ENCODE measurements around the gene TMEM126A.
A peak's percentile ranks its signal among the peaks of the same experiment; 100 is the strongest.
"Not testable (repeated sequence)": the region's sequence is repeated elsewhere in the genome, so short reads cannot be mapped to it uniquely, and the experiment has no call there.

Gene TMEM126A

GRCh38 chr11:85661972-85662664, 14.4 kb downstream of the TMEM126A start:
- DNase-seq: no peak

GRCh38 chr11:85663080-85663752, 15.4 kb downstream of the TMEM126A start:
- no peak for DNase-seq

- DNase-seq: peak; percentile 53
Observed at GRCh38 chr11:85663753-85664614, 16.2 kb downstream of the TMEM126A start.

- DNase-seq: peak; percentile 95
Observed at GRCh38 chr11:85664615-85665481, 17.1 kb downstream of the TMEM126A start, which contains the start of gene CREBZF. Gene CREBZF, minus strand, starts transcription at chr11:85665129. Its CDS starts 254 bp downstream, at chr11:85664875.

GRCh38 chr11:85665733-85666132, 18.0 kb downstream of the TMEM126A start:
- no peak for DNase-seq

- no peak for DNase-seq
Observed at GRCh38 chr11:85666687-85667086, 18.9 kb downstream of the TMEM126A start.

- DNase-seq: no peak
Observed at GRCh38 chr11:85668157-85668556, 20.4 kb downstream of the TMEM126A start.

GRCh38 chr11:85670949-85671663, 23.3 kb downstream of the TMEM126A start:
- not testable (repeated sequence) for DNase-seq

- no peak for DNase-seq
Observed at GRCh38 chr11:85672105-85672902, 24.5 kb downstream of the TMEM126A start.

- no peak for DNase-seq
Observed at GRCh38 chr11:85673393-85673792, 25.6 kb downstream of the TMEM126A start.

GRCh38 chr11:85679576-85679975, 31.8 kb downstream of the TMEM126A start:
- no peak for DNase-seq

- DNase-seq: no peak
Observed at GRCh38 chr11:85680897-85681296, 33.1 kb downstream of the TMEM126A start.

GRCh38 chr11:85682330-85683305, 34.9 kb downstream of the TMEM126A start:
- no peak for DNase-seq

- no peak for DNase-seq
Observed at GRCh38 chr11:85685125-85685819, 37.5 kb downstream of the TMEM126A start.

- peak; percentile 58 for DNase-seq
Observed at GRCh38 chr11:85685820-85686459, 38.2 kb downstream of the TMEM126A start, which contains the start of gene CCDC89. Gene CCDC89, minus strand, starts transcription at chr11:85686195. Its CDS starts 65 bp downstream, at chr11:85686130.

- DNase-seq: no peak
Observed at GRCh38 chr11:85694385-85694980, 46.7 kb downstream of the TMEM126A start.

- no peak for DNase-seq
Observed at GRCh38 chr11:85695546-85695945, 47.8 kb downstream of the TMEM126A start.

- DNase-seq: no peak
Observed at GRCh38 chr11:85697747-85698146, 50.0 kb downstream of the TMEM126A start.
